Skeletal muscle tissue (tissue), 4 donors: ENCODE measurements around the gene SPATA18. TPM values are rescaled to one million over a fixed set of nuclear protein-coding genes. Genes with fewer than 3 reads are reported as not detected.

Experiments
- H3K27ac ChIP-seq: one replicate; pipeline ENCODE4 v1.7.0; 2013; ENCODE audit warnings: mild to moderate bottlenecking, low read depth, low read length, inconsistent platforms
- H3K27me3 ChIP-seq, 3 donors: one replicate each; pipeline ENCODE4 v1.7.0; 2013; ENCODE audit warnings: low read length in 3 of 3; ENCODE audit not compliant: control insufficient read depth in 3 of 3, insufficient read depth in 3 of 3
- H3K36me3 ChIP-seq, 3 donors: one replicate each; pipeline ENCODE4 v1.7.0; 2013; ENCODE audit warnings: low read length in 3 of 3; ENCODE audit not compliant: control insufficient read depth in 3 of 3, insufficient read depth in 3 of 3
- H3K4me1 ChIP-seq, 3 donors: one replicate each; pipeline ENCODE4 v1.7.0; 2013; ENCODE audit warnings: low read length in 3 of 3, mild to moderate bottlenecking in 3 of 3; ENCODE audit not compliant: control insufficient read depth in 3 of 3, insufficient read depth in 3 of 3
- H3K4me3 ChIP-seq, 3 donors: one replicate each; pipeline ENCODE4 v1.7.0; 2013; ENCODE audit warnings: low read length in 3 of 3
- H3K9ac ChIP-seq, 3 donors: one replicate each; pipeline ENCODE4 v1.7.0; 2013; ENCODE audit warnings: low read length in 3 of 3, mild to moderate bottlenecking in 3 of 3, moderate library complexity in 2 of 3, low read depth in 1 of 3
- H3K9me3 ChIP-seq, 3 donors: one replicate each; pipeline ENCODE4 v1.7.0; 2013; ENCODE audit warnings: low read length in 3 of 3; ENCODE audit not compliant: control insufficient read depth in 3 of 3
- total RNA-seq: library from RNA; depleted of rRNA; stranded (reverse); fragments of >200 nt; gene quantifications from one replicate; pipeline ENCODE4 v1.2.3, GENCODE V29; 2014
- donor health status: Osteomylitis.

SPATA18 gene
- 0.52 TPM for total RNA-seq

GRCh38 chr4:52051213-52051614 lies at the start of gene SPATA18:
SPATA18 (plus strand) TSS chr4:52051304; CDS start chr4:52051705, 401 bp downstream.
- peaks cover 8 to 12% (median 12%) of the 10 kb centered on the region in 3 donors for H3K4me1 ChIP-seq
- peaks cover 0 to 28% (median 10%) of the 10 kb centered on the region in 3 donors for H3K27me3 ChIP-seq
- peak within 1 kb of the TSS; percentile 62 for H3K27ac ChIP-seq
- H3K9me3 ChIP-seq, result no peaks in the 10 kb centered on the region
- H3K4me3 ChIP-seq, result peak within 1 kb of the TSS; percentile 69 to 74 (median 72)
- peak within 1 kb of the TSS; percentile 58 to 67 (median 59) for H3K9ac ChIP-seq
- no peaks in the 10 kb centered on the region for H3K36me3 ChIP-seq

- no peak overlapping the region for H3K9ac ChIP-seq
- H3K36me3 ChIP-seq, result peaks cover 0 to 10% (median 0%) of the 10 kb centered on the region in 3 donors
- H3K9me3 ChIP-seq, result no peaks in the 10 kb centered on the region
- H3K27ac ChIP-seq, result no peak overlapping the region
- H3K27me3 ChIP-seq, result no peaks in the 10 kb centered on the region
- H3K4me1 ChIP-seq, result no peaks in the 10 kb centered on the region
- no peak overlapping the region for H3K4me3 ChIP-seq
These were observed 49.5 kb upstream of the SPATA18 start for GRCh38 chr4:52001616-52002015.

GRCh38 chr4:52004414-52004813 lies 46.7 kb upstream of the SPATA18 start:
- Histone ChIP-seq H3K36me3 (peaks cover 0 to 9% (median 0%) of the 10 kb centered on the region in 3 donors), H3K9me3 (no peaks in the 10 kb centered on the region), H3K9ac (no peak overlapping the region), H3K4me3 (no peak overlapping the region), H3K27me3 (no peaks in the 10 kb centered on the region), H3K27ac (no peak overlapping the region), H3K4me1 (no peaks in the 10 kb centered on the region)

- Histone ChIP-seq H3K4me3 (no peak overlapping the region), H3K27me3 (no peaks in the 10 kb centered on the region), H3K4me1 (no peaks in the 10 kb centered on the region), H3K27ac (no peak overlapping the region), H3K9ac (no peak overlapping the region), H3K36me3 (peaks cover 0 to 14% (median 2%) of the 10 kb centered on the region in 3 donors), H3K9me3 (no peaks in the 10 kb centered on the region)
These were observed 45.4 kb upstream of the SPATA18 start for GRCh38 chr4:52005604-52006273.

- Histone ChIP-seq H3K4me3 (no peak overlapping the region), H3K27ac (no peak overlapping the region), H3K36me3 (peaks cover 0 to 22% (median 5%) of the 10 kb centered on the region in 3 donors), H3K4me1 (no peaks in the 10 kb centered on the region), H3K9ac (no peak overlapping the region), H3K9me3 (no peaks in the 10 kb centered on the region), H3K27me3 (no peaks in the 10 kb centered on the region)
These were observed 44.2 kb upstream of the SPATA18 start for GRCh38 chr4:52006887-52007286.

GRCh38 chr4:52010986-52011385 lies 40.1 kb upstream of the SPATA18 start:
- H3K27me3 ChIP-seq, result no peaks in the 10 kb centered on the region
- H3K27ac ChIP-seq, result no peak overlapping the region
- H3K4me3 ChIP-seq, result no peak overlapping the region
- peaks cover 0 to 25% (median 5%) of the 10 kb centered on the region in 3 donors for H3K36me3 ChIP-seq
- H3K4me1 ChIP-seq, result no peaks in the 10 kb centered on the region
- H3K9me3 ChIP-seq, result no peaks in the 10 kb centered on the region
- no peak overlapping the region for H3K9ac ChIP-seq

GRCh38 chr4:52012651-52013050 lies 38.5 kb upstream of the SPATA18 start:
- no peaks in the 10 kb centered on the region for H3K27me3 ChIP-seq
- H3K9me3 ChIP-seq, result no peaks in the 10 kb centered on the region
- H3K4me1 ChIP-seq, result no peaks in the 10 kb centered on the region
- no peak overlapping the region for H3K9ac ChIP-seq
- no peak overlapping the region for H3K4me3 ChIP-seq
- H3K27ac ChIP-seq, result no peak overlapping the region
- peaks cover 0 to 27% (median 9%) of the 10 kb centered on the region in 3 donors for H3K36me3 ChIP-seq

- H3K27ac ChIP-seq, result no peak overlapping the region
- no peak overlapping the region for H3K4me3 ChIP-seq
- H3K36me3 ChIP-seq, result peaks cover 0 to 30% (median 11%) of the 10 kb centered on the region in 3 donors
- no peak overlapping the region for H3K9ac ChIP-seq
- no peaks in the 10 kb centered on the region for H3K27me3 ChIP-seq
- H3K9me3 ChIP-seq, result no peaks in the 10 kb centered on the region
- H3K4me1 ChIP-seq, result no peaks in the 10 kb centered on the region
These were observed 36.2 kb upstream of the SPATA18 start for GRCh38 chr4:52014903-52015302.

- Histone ChIP-seq H3K9me3 (no peaks in the 10 kb centered on the region), H3K9ac (no peak overlapping the region), H3K36me3 (peaks cover 3 to 28% (median 13%) of the 10 kb centered on the region in 3 donors), H3K27ac (no peak overlapping the region), H3K4me3 (no peak overlapping the region), H3K4me1 (no peaks in the 10 kb centered on the region), H3K27me3 (no peaks in the 10 kb centered on the region)
These were observed 35.7 kb upstream of the SPATA18 start for GRCh38 chr4:52015366-52015765.

- H3K27ac ChIP-seq, result no peak overlapping the region
- no peak overlapping the region for H3K9ac ChIP-seq
- no peaks in the 10 kb centered on the region for H3K4me1 ChIP-seq
- H3K9me3 ChIP-seq, result no peaks in the 10 kb centered on the region
- H3K4me3 ChIP-seq, result no peak overlapping the region
- no peaks in the 10 kb centered on the region for H3K27me3 ChIP-seq
- peaks cover 6 to 21% (median 14%) of the 10 kb centered on the region in 3 donors for H3K36me3 ChIP-seq
These were observed 34.1 kb upstream of the SPATA18 start for GRCh38 chr4:52016981-52017380.
